Neural progenitor cell (in vitro differentiated cells): ENCODE results near the gene CBLC. TPM values are rescaled to one million over a fixed set of nuclear protein-coding genes. Genes with fewer than 3 reads are reported as not detected.

Experiments used
- DNase-seq: peaks from one replicate; pipeline ENCODE4 v3.0.0-alpha.2; 2016; ENCODE audit warnings: low spot score
- H2AFZ ChIP-seq: fragments of 200-600 bp; sonication (generic); replicated peaks from 2 replicates; pipeline ENCODE4 v1.6.1; 2016; ENCODE audit warnings: antibody characterized with exemption
- H3F3A ChIP-seq: fragments of 200-600 bp; sonication (generic); 2 replicates; pipeline ENCODE4 v1.6.1; 2016; ENCODE audit warnings: antibody characterized with exemption, low read depth
- H3K27ac ChIP-seq: fragments of 200-600 bp; sonication (generic); 2 replicates; pipeline ENCODE4 v1.5.1; 2016; ENCODE audit warnings: mild to moderate bottlenecking
- H3K27me3 ChIP-seq: fragments of 200-600 bp; sonication (generic); 2 replicates; pipeline ENCODE4 v1.6.1; 2016; ENCODE audit warnings: mild to moderate bottlenecking, moderate library complexity
- H3K36me3 ChIP-seq: fragments of 200-600 bp; sonication (generic); 2 replicates; pipeline ENCODE4 v1.5.1; 2016
- H3K4me1 ChIP-seq: fragments of 200-600 bp; sonication (generic); 2 replicates; pipeline ENCODE4 v1.6.1; 2016; ENCODE audit warnings: mixed run types
- H3K4me2 ChIP-seq: fragments of 200-600 bp; sonication (generic); 2 replicates; pipeline ENCODE4 v1.6.1; 2016
- H3K4me3 ChIP-seq: fragments of 200-600 bp; sonication (generic); 2 replicates; pipeline ENCODE4 v1.5.1; 2016
- H3K79me2 ChIP-seq: fragments of 200-600 bp; sonication (generic); 2 replicates; pipeline ENCODE4 v1.6.1; 2016; ENCODE audit warnings: low read depth
- H3K9ac ChIP-seq: fragments of 200-600 bp; sonication (generic); 2 replicates; pipeline ENCODE4 v1.6.1; 2016
- H3K9me3 ChIP-seq: fragments of 200-600 bp; sonication (generic); 2 replicates; pipeline ENCODE4 v1.5.1; 2016; ENCODE audit warnings: low read depth
- H4K20me1 ChIP-seq: fragments of 200-600 bp; sonication (generic); 2 replicates; pipeline ENCODE4 v1.6.1; 2016; ENCODE audit warnings: low read depth
- H3K27ac Mint-ChIP-seq: 3 replicates; pipeline ENCODE4 v1.8.0; 2021; ENCODE audit warnings: mixed read lengths
- H3K27me3 Mint-ChIP-seq: 2 replicates; pipeline ENCODE4 v1.8.0; 2022; ENCODE audit warnings: low read depth, mild to moderate bottlenecking, inconsistent platforms, moderate library complexity, mixed read lengths; ENCODE audit not compliant: insufficient read depth
- H3K36me3 Mint-ChIP-seq: 3 replicates; pipeline ENCODE4 v1.8.0; 2021; ENCODE audit warnings: mixed read lengths
- H3K4me1 Mint-ChIP-seq: 3 replicates; pipeline ENCODE4 v1.8.0; 2021; ENCODE audit warnings: mixed read lengths
- H3K4me3 Mint-ChIP-seq: 3 replicates; pipeline ENCODE4 v1.8.0; 2021; ENCODE audit warnings: mild to moderate bottlenecking, moderate library complexity, mixed read lengths
- H3K9me3 Mint-ChIP-seq: 3 replicates; pipeline ENCODE4 v1.8.0; 2020; ENCODE audit warnings: mixed read lengths
- EZH2 ChIP-seq: fragments of 200-600 bp; sonication (generic); IDR thresholded peaks from 2 replicates; pipeline ENCODE4 v1.6.1; 2017; ENCODE audit warnings: antibody characterized with exemption, mild to moderate bottlenecking, moderate library complexity
- EZH2phosphoT487 ChIP-seq: fragments of 200-600 bp; sonication (generic); IDR thresholded peaks from 2 replicates; pipeline ENCODE4 v1.6.1; 2017; ENCODE audit warnings: antibody characterized with exemption
- total RNA-seq: library from RNA; depleted of rRNA; stranded (reverse); fragments of >200 nt; gene quantifications from 2 replicates; pipeline ENCODE4 v1.2.3, GENCODE V29; 2015; ENCODE audit warnings: low replicate concordance
- TF ChIP-seq, protein P1 (sequence below): fragments of 200-600 bp; sonication (generic); IDR thresholded peaks from 2 replicates; pipeline ENCODE4 v1.5.1; 2017; ENCODE audit warnings: antibody characterized with exemption, mild to moderate bottlenecking

CBLC gene
- total RNA-seq, 1 donor from 2014 or later: 1.5 TPM

GRCh38 chr19:44812142-44812718 lies 34.5 kb downstream of the CBLC start:
- H3K79me2 ChIP-seq: no peaks in the 10 kb centered on the region
- H3K4me3 ChIP-seq: no peak overlapping the region
- no peak overlapping the region for H2AFZ ChIP-seq
- Mint-ChIP-seq H3K4me3 (no peak overlapping the region), H3K27ac (no peak overlapping the region), H3K27me3 (peaks cover 13% of the 10 kb centered on the region), H3K36me3 (peaks cover 2% of the 10 kb centered on the region), H3K4me1 (peaks cover 41% of the 10 kb centered on the region), H3K9me3 (no peaks in the 10 kb centered on the region)
- DNase-seq: no peak
- no peaks in the 10 kb centered on the region for H4K20me1 ChIP-seq
- no peaks in the 10 kb centered on the region for H3K36me3 ChIP-seq
- H3K27ac ChIP-seq: no peak overlapping the region
- H3K9me3 ChIP-seq: no peaks in the 10 kb centered on the region
- H3F3A ChIP-seq: peaks cover 23% of the 10 kb centered on the region
- TF ChIP-seq, protein P1, sequence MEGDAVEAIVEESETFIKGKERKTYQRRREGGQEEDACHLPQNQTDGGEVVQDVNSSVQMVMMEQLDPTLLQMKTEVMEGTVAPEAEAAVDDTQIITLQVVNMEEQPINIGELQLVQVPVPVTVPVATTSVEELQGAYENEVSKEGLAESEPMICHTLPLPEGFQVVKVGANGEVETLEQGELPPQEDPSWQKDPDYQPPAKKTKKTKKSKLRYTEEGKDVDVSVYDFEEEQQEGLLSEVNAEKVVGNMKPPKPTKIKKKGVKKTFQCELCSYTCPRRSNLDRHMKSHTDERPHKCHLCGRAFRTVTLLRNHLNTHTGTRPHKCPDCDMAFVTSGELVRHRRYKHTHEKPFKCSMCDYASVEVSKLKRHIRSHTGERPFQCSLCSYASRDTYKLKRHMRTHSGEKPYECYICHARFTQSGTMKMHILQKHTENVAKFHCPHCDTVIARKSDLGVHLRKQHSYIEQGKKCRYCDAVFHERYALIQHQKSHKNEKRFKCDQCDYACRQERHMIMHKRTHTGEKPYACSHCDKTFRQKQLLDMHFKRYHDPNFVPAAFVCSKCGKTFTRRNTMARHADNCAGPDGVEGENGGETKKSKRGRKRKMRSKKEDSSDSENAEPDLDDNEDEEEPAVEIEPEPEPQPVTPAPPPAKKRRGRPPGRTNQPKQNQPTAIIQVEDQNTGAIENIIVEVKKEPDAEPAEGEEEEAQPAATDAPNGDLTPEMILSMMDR: no peak
- TF ChIP-seq EZH2phosphoT487 (no peak), EZH2 (no peak)
- peaks cover 22% of the 10 kb centered on the region for H3K4me1 ChIP-seq
- H3K27me3 ChIP-seq: peaks cover 6% of the 10 kb centered on the region
- H3K9ac ChIP-seq: no peak overlapping the region
- no peak overlapping the region for H3K4me2 ChIP-seq

- peaks cover 6% of the 10 kb centered on the region for H3K27me3 ChIP-seq
- Mint-ChIP-seq H3K4me3 (peak overlapping the region; percentile 14), H3K27me3 (peaks cover 13% of the 10 kb centered on the region), H3K27ac (peak overlapping the region; percentile 14), H3K9me3 (no peaks in the 10 kb centered on the region), H3K36me3 (peaks cover 2% of the 10 kb centered on the region), H3K4me1 (peaks cover 35% of the 10 kb centered on the region)
- no peak for DNase-seq
- TF ChIP-seq, protein P1: peak; percentile 10
- no peak for TF ChIP-seq EZH2
- H3K36me3 ChIP-seq: no peaks in the 10 kb centered on the region
- H4K20me1 ChIP-seq: no peaks in the 10 kb centered on the region
- no peak overlapping the region for H2AFZ ChIP-seq
- H3K9me3 ChIP-seq: no peaks in the 10 kb centered on the region
- no peak overlapping the region for H3K4me2 ChIP-seq
- H3K4me3 ChIP-seq: no peak overlapping the region
- H3K79me2 ChIP-seq: no peaks in the 10 kb centered on the region
- peaks cover 12% of the 10 kb centered on the region for H3F3A ChIP-seq
- peaks cover 20% of the 10 kb centered on the region for H3K4me1 ChIP-seq
- H3K27ac ChIP-seq: no peak overlapping the region
- no peak overlapping the region for H3K9ac ChIP-seq
These were observed 35.6 kb downstream of the CBLC start for GRCh38 chr19:44813070-44813840.

DNA sequence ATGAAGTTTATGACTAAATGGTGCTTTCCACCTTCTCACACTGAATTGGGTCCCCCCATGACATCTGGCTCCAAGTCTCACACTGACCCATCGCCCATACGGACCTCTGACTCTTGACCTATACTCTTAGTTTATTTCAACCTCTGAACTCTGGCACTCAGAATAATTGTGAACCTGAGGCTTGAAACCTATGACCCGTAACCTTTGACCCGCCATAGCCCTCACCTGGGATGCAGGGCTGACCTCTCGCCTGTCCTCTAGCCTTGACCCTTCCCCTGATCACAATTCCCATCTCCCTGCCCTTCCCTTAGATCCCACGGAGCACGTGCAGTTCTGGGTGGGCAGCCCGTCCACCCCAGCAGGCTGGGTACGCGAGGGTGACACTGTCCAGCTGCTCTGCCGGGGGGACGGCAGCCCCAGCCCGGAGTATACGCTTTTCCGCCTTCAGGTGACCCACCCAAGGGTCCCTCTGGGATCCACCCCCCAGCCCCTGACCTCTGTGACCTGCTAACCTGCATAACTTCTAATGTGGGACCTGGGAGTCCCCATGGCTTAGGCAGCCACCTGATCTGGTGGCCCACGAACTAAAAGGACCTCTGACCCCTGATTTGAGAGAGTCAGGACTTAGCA lies 36.3 kb downstream of the CBLC start:
- peaks cover 32% of the 10 kb centered on the region for H3K4me1 Mint-ChIP-seq
- H3K79me2 ChIP-seq: no peaks in the 10 kb centered on the region
- no peak overlapping the region for H3K4me3 ChIP-seq
- peak overlapping the region; percentile 14 for H3K4me3 Mint-ChIP-seq
- no peak overlapping the region for H3K4me2 ChIP-seq
- H3K4me1 ChIP-seq: peaks cover 17% of the 10 kb centered on the region
- H3K27ac Mint-ChIP-seq: peak overlapping the region; percentile 14
- peaks cover 6% of the 10 kb centered on the region for H3K27me3 ChIP-seq
- H3K27ac ChIP-seq: no peak overlapping the region
- peaks cover 7% of the 10 kb centered on the region for H3F3A ChIP-seq
- no peak for TF ChIP-seq EZH2phosphoT487
- TF ChIP-seq, protein P1: no peak
- TF ChIP-seq EZH2: no peak
- no peaks in the 10 kb centered on the region for H4K20me1 ChIP-seq
- H3K36me3 Mint-ChIP-seq: peaks cover 2% of the 10 kb centered on the region
- H2AFZ ChIP-seq: no peak overlapping the region
- no peak overlapping the region for H3K9ac ChIP-seq
- H3K9me3 ChIP-seq: no peaks in the 10 kb centered on the region
- peaks cover 13% of the 10 kb centered on the region for H3K27me3 Mint-ChIP-seq
- no peaks in the 10 kb centered on the region for H3K36me3 ChIP-seq
- no peak for DNase-seq
- no peaks in the 10 kb centered on the region for H3K9me3 Mint-ChIP-seq
